Psoas muscle (tissue), 8 donors: ENCODE measurements around the gene HP. TPM values are rescaled to one million over a fixed set of nuclear protein-coding genes. Genes with fewer than 3 reads are reported as not detected.
"Not testable (repeated sequence)": the region's sequence is repeated elsewhere in the genome, so short reads cannot be mapped to it uniquely, and the experiment has no call there.

Experiments
- ATAC-seq, 4 donors: fragments of 200-7000 bp; cut with Tn5 transposase; one replicate each; pipeline ENCODE4 v1.9.1; 2020; ENCODE audit warnings: moderate library complexity in 3 of 4, mild to moderate bottlenecking in 2 of 4
- DNase-seq, 2 donors: peaks; one replicate each; pipeline ENCODE4 v3.0.0-alpha.2; 2020
- H3K27ac ChIP-seq: fragments of 200-600 bp; one replicate; pipeline ENCODE4 v1.8.0; 2022
- H3K27me3 ChIP-seq, 3 donors: fragments of 200-600 bp in 1 of 3; one replicate each; pipeline versions ENCODE4 v1.6.1 to v1.8.0; 2013 to 2022; ENCODE audit warnings: low read length in 2 of 3, mild to moderate bottlenecking in 2 of 3, moderate library complexity in 1 of 3; ENCODE audit not compliant: insufficient read depth in 3 of 3
- H3K36me3 ChIP-seq, 2 donors: fragments of 200-600 bp in 1 of 2; one replicate each; pipeline versions ENCODE4 v1.6.1 to v1.8.0; 2013 to 2022; ENCODE audit warnings: low read depth in 1 of 2, mild to moderate bottlenecking in 1 of 2, moderate library complexity in 1 of 2; ENCODE audit not compliant: insufficient read depth in 1 of 2
- H3K4me1 ChIP-seq: fragments of 200-600 bp; one replicate; pipeline ENCODE4 v1.8.0; 2022
- H3K4me3 ChIP-seq: fragments of 200-600 bp; one replicate; pipeline ENCODE4 v1.8.0; 2022; ENCODE audit warnings: mild to moderate bottlenecking
- H3K9me3 ChIP-seq: fragments of 200-600 bp; one replicate; pipeline ENCODE4 v1.8.0; 2022
- CTCF ChIP-seq: fragments of 200-600 bp; IDR thresholded peaks from one replicate; pipeline ENCODE4 v1.8.0; 2022; ENCODE audit warnings: antibody characterized with exemption
- WGBS, 3 donors: extraction: QIAGEN DNeasy Blood & Tissue Kit; methylation state at CpG; one replicate each; pipeline versions ENCODE4 v1.1.6 to v1.1.7; 2013; 5-methylcytosine and 5-hydroxymethylcytosine counted together
- intact Hi-C, 2 donors: fragments of 100-400 bp; cut with DNase I; formaldehyde crosslinking; loops; one replicate each; pipeline versions ENCODE4 v1.11.0 to v1.14.2; 2022
- polyA plus RNA-seq, 3 donors: library from polyadenylated mRNA; stranded (reverse); fragments of 200-250 nt; gene quantifications; one replicate each; pipeline ENCODE4 v1.2.3, GENCODE V29; 2013
- total RNA-seq, 4 donors: library from RNA; stranded (reverse); fragmentation: NEBNext Ultra II Directional in 2 of 4; extraction: Animal tissue kit (Norgen Biotek cat#: 25700) in 2 of 4; gene quantifications; one replicate each; pipeline versions ENCODE4 v1.2.1 to v1.2.4, GENCODE V29; 2021 to 2023
- donor health status: healthy with polysubstance abuse.
- donor health status: DM: no; HTN: no; CAD: no; lungs with moderate emphysema.
- donor health status: Bipolar disorder and iron deficiency.
- donor health status: healthy.
- donor health status: DM: yes; HTN: yes; CAD: no.
- donor health status: DM: no; HTN: no; CAD: no.
- donor health status: DM: no; HTN: no; CAD: no.
- donor health status: DM: yes; HTN: yes; CAD: no.

The HP gene
- total and polyA plus RNA-seq, 7 donors = 2.3 to 17.3 (median 9.3) TPM

- DNase-seq (no peak), ATAC-seq (no peak)
- Histone ChIP-seq H3K36me3 (no peaks in the 10 kb centered on the region), H3K9me3 (no peaks in the 10 kb centered on the region), H3K27me3 (no peaks in the 10 kb centered on the region), H3K4me3 (no peak overlapping the region), H3K4me1 (peaks cover 12% of the 10 kb centered on the region), H3K27ac (no peak overlapping the region)
- 65 to 82% (median 69%) methylated on average over 2 of the region's 2 CpGs for WGBS, 3 donors
- intact Hi-C loops = no loop called here
- no peak for TF ChIP-seq CTCF
These were observed 9.4 kb upstream of the HP start for GRCh38 chr16:72044825-72045359.

- Histone ChIP-seq H3K4me3 (no peak overlapping the region), H3K4me1 (peaks cover 27% of the 10 kb centered on the region), H3K36me3 (no peaks in the 10 kb centered on the region), H3K9me3 (no peaks in the 10 kb centered on the region), H3K27ac (no peak overlapping the region), H3K27me3 (no peaks in the 10 kb centered on the region)
- intact Hi-C loops = no loop called here
- DNase-seq (no peak), ATAC-seq (no peak)
- TF ChIP-seq CTCF = no peak
These were observed 5.2 kb upstream of the HP start for GRCh38 chr16:72049110-72049509.

- ATAC-seq (peak; percentile 97 to 99 (median 97)), DNase-seq (peak; percentile 37 to 75)
- no peaks in the 10 kb centered on the region for H3K27me3 ChIP-seq
- H3K9me3 ChIP-seq = no peaks in the 10 kb centered on the region
- H3K27ac ChIP-seq = peak overlapping the region; percentile 83
- WGBS, 3 donors = 42 to 50% (median 44%) methylated on average over 4 of the region's 4 CpGs
- no peak overlapping the region for H3K4me3 ChIP-seq
- TF ChIP-seq CTCF = no peak
- intact Hi-C loops = no loop called here
- H3K4me1 ChIP-seq = peaks cover 27% of the 10 kb centered on the region
- no peaks in the 10 kb centered on the region for H3K36me3 ChIP-seq
These were observed 3.4 kb upstream of the HP start for GRCh38 chr16:72050769-72051464.

- Histone ChIP-seq H3K27ac (peak overlapping the region; percentile 83), H3K4me1 (peaks cover 27% of the 10 kb centered on the region), H3K27me3 (no peaks in the 10 kb centered on the region), H3K4me3 (no peak overlapping the region), H3K9me3 (no peaks in the 10 kb centered on the region), H3K36me3 (no peaks in the 10 kb centered on the region)
- intact Hi-C loops = no loop called here
- no peak for TF ChIP-seq CTCF
- ATAC-seq = peak in 1 of 4 donors; percentile 37
- WGBS, 3 donors = 58 to 83% (median 60%) methylated on average over 2 of the region's 2 CpGs
- DNase-seq = no peak
These were observed 2.5 kb upstream of the HP start for GRCh38 chr16:72051818-72052217.

- ATAC-seq (no peak), DNase-seq (no peak)
- Histone ChIP-seq H3K9me3 (no peaks in the 10 kb centered on the region), H3K4me3 (no peak overlapping the region), H3K4me1 (peaks cover 14% of the 10 kb centered on the region), H3K36me3 (no peaks in the 10 kb centered on the region), H3K27me3 (no peaks in the 10 kb centered on the region), H3K27ac (no peak overlapping the region)
- WGBS, 3 donors = 83 to 87% (median 85%) methylated on average over 4 of the region's 4 CpGs
- intact Hi-C loops = no loop called here
- TF ChIP-seq CTCF = no peak
These were observed 1.6 kb downstream of the HP start for GRCh38 chr16:72055911-72056310.

- DNase-seq, H3K36me3 ChIP-seq, H3K27ac ChIP-seq, intact Hi-C loops, H3K9me3 ChIP-seq, H3K4me1 ChIP-seq, H3K27me3 ChIP-seq, H3K4me3 ChIP-seq, ATAC-seq: not testable (repeated sequence)
- 56 to 85% methylated on average over 1 to 2 of the region's 6 CpGs; no CpG with 5 or more reads in 1 of the 3 donors for WGBS, 3 donors
These were observed 3.0 kb downstream of the HP start for GRCh38 chr16:72057313-72057712.

- H3K27me3 ChIP-seq, H3K4me3 ChIP-seq, H3K4me1 ChIP-seq, ATAC-seq, H3K27ac ChIP-seq, H3K36me3 ChIP-seq, intact Hi-C loops, DNase-seq, H3K9me3 ChIP-seq: not testable (repeated sequence)
- 70 to 81% (median 78%) methylated on average over 5 to 7 of the region's 7 CpGs for WGBS, 3 donors
These were observed 4.8 kb downstream of the HP start for GRCh38 chr16:72059060-72059459.
